ES-I3 (cell line): ENCODE results near the gene THSD7A.

Experiments
- H3K36me3 ChIP-seq: 2 replicates; pipeline ENCODE4 v1.6.1; 2013; ENCODE audit warnings: mild to moderate bottlenecking, low read length, control low read depth, moderate library complexity; ENCODE audit not compliant: insufficient read depth
- H3K4me1 ChIP-seq: 2 replicates; pipeline ENCODE4 v1.6.1; 2013; ENCODE audit warnings: mild to moderate bottlenecking, control low read depth, low read length; ENCODE audit not compliant: insufficient read depth
- H3K9ac ChIP-seq: 2 replicates; pipeline ENCODE4 v1.6.1; 2013; ENCODE audit warnings: low read depth, mild to moderate bottlenecking, low read length, moderate library complexity
- H3K9me3 ChIP-seq: 2 replicates; pipeline ENCODE4 v1.6.1; 2013; ENCODE audit warnings: mild to moderate bottlenecking, low read length, moderate library complexity; ENCODE audit not compliant: control insufficient read depth, insufficient read depth

The THSD7A gene

DNA sequence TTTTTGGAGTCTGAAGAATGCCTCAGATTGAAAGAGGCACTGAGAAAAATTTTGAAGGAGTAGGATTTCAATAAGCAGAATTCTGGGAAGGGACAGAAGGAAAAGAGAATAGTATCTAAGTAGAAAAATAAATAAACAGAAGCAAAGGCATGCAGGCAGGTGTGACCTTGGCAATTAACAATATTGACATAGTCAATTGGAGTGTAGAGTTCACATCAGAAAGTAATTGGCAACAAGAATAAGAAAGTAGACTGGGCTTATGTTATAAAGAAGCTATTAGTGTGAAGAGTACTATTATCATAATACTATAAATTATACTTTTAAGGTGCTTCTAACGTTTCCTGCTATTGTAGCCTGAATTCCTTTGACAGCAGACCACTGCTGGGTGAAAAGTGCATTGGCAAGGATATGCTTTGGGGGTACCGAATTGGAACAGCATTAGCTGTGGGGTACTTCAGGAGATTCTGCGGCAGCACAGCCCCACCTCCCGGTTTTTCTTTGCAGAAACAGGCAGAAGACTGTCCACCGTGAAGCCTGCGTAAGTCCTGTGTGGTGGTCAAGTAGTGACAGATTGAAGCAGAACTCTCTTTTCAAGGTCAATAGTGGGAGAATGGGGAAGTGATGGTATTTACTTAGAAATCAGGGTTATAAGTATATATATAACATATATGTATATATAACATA, 357.0 kb downstream of the THSD7A start:
- Histone ChIP-seq H3K4me1 (no peaks in the 10 kb centered on the region), H3K36me3 (no peaks in the 10 kb centered on the region), H3K9me3 (no peaks in the 10 kb centered on the region), H3K9ac (no peak overlapping the region)

- no peaks in the 10 kb centered on the region for H3K36me3 ChIP-seq
Measured at GRCh38 chr7:11473807-11474424, 358.1 kb downstream of the THSD7A start.

GRCh38 chr7:11473220-11473619, 358.8 kb downstream of the THSD7A start:
- Histone ChIP-seq H3K4me1 (no peaks in the 10 kb centered on the region), H3K9me3 (no peaks in the 10 kb centered on the region), H3K9ac (no peak overlapping the region), H3K36me3 (no peaks in the 10 kb centered on the region)

More at GRCh38 chr7:11473807-11474424, 358.1 kb downstream of the THSD7A start:
- Histone ChIP-seq H3K9ac (no peak overlapping the region), H3K4me1 (no peaks in the 10 kb centered on the region), H3K9me3 (no peaks in the 10 kb centered on the region)

GRCh38 chr7:11472646-11473045, 359.4 kb downstream of the THSD7A start:
- no peaks in the 10 kb centered on the region for H3K9me3 ChIP-seq
- H3K36me3 ChIP-seq, result no peaks in the 10 kb centered on the region
- H3K4me1 ChIP-seq, result no peaks in the 10 kb centered on the region
- no peak overlapping the region for H3K9ac ChIP-seq

DNA sequence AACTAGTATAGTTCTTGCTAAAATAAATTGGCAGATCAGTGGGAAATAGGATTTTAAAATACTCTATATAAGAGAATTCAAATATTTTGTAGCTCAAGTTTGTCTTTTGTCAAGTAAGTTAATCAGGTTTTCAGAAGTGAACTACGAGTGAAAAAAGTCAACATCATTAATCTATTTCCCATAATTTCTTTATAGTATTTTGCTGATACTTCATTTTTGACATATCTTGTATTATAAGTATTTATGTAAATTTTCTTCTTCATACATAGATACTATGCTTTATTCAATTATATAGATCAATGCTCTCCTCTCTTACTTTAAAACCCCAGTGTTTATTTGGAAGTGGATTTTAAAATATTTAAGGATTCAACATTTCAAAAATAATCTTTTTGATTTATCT, 360.7 kb downstream of the THSD7A start:
- H3K9me3 ChIP-seq, result no peaks in the 10 kb centered on the region
- no peaks in the 10 kb centered on the region for H3K4me1 ChIP-seq
- no peaks in the 10 kb centered on the region for H3K36me3 ChIP-seq
- H3K9ac ChIP-seq, result no peak overlapping the region

DNA sequence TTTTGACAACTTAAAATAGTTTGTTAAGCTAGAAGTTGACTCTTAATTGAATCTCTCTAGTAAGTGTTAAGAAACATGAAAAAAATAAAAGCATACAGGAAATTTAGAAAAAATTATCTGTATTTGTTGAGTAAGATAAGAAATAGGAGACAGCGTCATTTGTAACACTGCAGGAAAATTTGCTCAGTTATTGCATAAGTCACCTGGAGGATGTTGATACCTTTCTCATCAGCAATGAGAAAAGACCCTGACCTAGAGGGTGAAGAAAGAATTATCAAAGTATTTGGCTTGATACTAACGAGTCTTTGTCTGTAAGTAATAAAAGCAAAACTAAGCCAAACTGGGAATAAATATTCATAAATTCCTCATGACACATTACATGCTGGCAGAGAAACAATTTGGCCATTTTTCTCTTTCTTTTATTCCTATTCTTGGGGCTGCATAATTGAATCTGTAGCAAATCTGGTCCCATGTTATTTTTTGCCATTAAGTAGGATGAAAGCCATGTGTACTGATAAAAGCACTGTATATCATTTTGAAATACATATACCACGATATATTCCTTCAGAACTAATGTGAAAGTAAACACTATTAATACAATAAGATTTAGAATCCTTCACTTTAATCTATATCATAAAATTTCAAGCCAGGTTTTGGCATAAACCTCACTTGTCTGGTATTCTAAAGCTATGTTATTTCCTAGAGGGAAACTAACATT, 362.8 kb downstream of the THSD7A start:
- Histone ChIP-seq H3K36me3 (no peaks in the 10 kb centered on the region), H3K9me3 (no peaks in the 10 kb centered on the region), H3K9ac (no peak overlapping the region), H3K4me1 (no peaks in the 10 kb centered on the region)

DNA sequence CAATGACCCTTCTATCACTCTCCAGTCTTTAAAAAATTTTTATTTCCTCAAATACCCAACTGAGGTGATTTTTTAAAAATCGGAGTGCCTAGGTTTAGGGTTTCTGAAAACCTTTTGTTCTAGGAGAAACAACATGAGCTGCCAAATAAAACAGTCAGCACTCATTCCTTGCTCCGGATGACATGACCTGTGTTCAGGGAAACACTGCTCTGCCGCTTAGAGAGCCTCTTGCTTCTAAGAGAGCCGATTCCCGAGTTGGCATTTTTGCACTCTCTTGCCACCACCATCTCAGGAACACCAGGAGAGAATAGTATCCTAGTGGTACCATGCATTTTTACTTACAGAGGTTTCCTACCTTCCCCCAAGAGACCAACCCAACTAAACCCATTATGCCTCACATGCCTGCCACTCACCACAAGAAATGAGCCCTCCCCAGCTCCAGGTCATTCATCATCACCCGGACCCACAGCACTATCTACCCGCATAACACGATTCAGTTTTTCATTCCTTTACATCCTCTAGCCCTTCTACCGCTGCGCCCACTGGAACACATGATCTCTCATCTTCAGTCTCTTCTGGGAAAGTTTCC, 365.4 kb downstream of the THSD7A start:
- Histone ChIP-seq H3K9ac (no peak overlapping the region), H3K9me3 (no peaks in the 10 kb centered on the region), H3K36me3 (no peaks in the 10 kb centered on the region), H3K4me1 (no peaks in the 10 kb centered on the region)

DNA sequence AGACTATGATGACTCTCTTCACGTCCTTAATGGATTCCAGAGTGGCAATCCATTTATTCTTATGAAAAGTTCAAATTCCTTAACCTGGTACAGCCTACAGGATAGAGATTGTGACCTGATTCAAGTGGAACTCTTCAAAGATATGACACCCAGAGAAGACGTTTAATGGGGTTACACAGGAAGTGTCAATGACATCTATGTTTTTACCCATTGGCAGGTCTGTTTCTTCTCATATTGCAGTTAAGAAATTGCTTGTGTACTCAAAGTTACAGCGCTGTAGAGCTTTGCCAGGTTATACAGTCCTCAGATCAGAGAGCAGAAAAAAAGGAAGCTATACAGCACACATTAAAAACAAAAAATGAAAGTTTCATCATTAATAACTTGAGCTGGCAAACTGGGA, 367.4 kb downstream of the THSD7A start:
- H3K36me3 ChIP-seq, result no peaks in the 10 kb centered on the region
- H3K9me3 ChIP-seq, result no peaks in the 10 kb centered on the region
- H3K9ac ChIP-seq, result no peak overlapping the region
- H3K4me1 ChIP-seq, result no peaks in the 10 kb centered on the region

DNA sequence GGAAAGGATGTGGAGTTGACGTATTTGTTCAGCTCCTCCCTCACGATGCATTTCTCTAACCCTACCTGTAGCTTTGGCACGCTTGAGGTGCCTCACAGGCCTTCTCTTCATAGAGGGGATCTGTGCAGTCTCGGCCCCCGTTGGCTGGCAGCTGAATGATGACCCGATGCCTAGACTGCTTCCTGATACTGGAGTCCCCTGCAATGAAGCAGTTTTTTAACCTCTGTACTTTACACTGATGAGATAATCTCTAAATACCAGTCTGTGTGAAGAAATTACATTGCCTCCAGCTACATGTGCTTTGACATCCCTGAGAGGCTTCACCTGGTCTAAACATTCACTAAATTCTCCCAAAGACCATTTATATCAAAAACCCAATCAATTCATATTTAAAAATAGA, 370.1 kb downstream of the THSD7A start:
- no peaks in the 10 kb centered on the region for H3K4me1 ChIP-seq
- no peaks in the 10 kb centered on the region for H3K9me3 ChIP-seq
- no peaks in the 10 kb centered on the region for H3K36me3 ChIP-seq

GRCh38 chr7:11458736-11459483, 373.1 kb downstream of the THSD7A start:
- Histone ChIP-seq H3K4me1 (no peaks in the 10 kb centered on the region), H3K9me3 (no peaks in the 10 kb centered on the region), H3K36me3 (no peaks in the 10 kb centered on the region), H3K9ac (no peak overlapping the region)

More for the DNA sequence above, 370.1 kb downstream of the THSD7A start:
- H3K9ac ChIP-seq, result no peak overlapping the region

- no peaks in the 10 kb centered on the region for H3K4me1 ChIP-seq
- no peak overlapping the region for H3K9ac ChIP-seq
- no peaks in the 10 kb centered on the region for H3K36me3 ChIP-seq
- no peaks in the 10 kb centered on the region for H3K9me3 ChIP-seq
Measured at GRCh38 chr7:11457419-11457818, 374.6 kb downstream of the THSD7A start.

DNA sequence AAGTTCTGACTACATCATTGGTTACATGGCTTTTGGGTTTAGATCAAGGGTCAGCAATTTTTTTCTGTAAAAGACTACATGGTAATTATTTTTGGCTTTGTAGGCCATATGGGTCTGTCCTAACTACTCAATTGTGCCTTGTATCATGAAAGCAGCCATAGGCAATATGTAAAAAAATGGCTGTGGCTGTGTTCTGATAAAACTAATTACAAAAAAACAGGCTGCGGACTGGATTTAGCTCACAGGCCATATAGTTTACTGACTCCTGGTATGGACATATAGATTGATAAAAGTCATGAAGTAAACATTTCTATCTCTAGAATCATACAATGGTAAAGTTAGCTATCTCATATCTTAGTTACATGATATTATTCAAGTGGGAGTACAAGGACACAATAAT, 375.4 kb downstream of the THSD7A start:
- Histone ChIP-seq H3K4me1 (no peaks in the 10 kb centered on the region), H3K36me3 (no peaks in the 10 kb centered on the region), H3K9ac (no peak overlapping the region), H3K9me3 (no peaks in the 10 kb centered on the region)

DNA sequence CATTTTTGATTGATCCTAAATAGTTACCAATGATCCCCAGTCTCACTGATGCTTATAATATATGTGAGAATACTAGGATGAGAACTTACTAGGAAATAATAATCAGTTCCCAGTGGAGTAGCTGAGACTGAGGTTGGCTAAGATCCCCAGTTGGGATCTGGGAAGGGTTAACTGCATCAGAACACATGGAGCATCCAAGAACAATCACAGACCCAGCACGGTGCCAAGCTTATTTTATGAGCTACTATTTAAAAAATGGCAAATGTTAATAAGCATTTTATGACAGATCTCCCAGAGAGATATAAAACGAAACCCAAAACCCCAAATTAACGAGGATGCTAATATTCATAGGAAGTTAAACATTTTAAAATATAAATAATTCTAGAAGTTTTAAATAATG, 379.5 kb downstream of the THSD7A start:
- Histone ChIP-seq H3K9ac (no peak overlapping the region), H3K9me3 (no peaks in the 10 kb centered on the region), H3K36me3 (no peaks in the 10 kb centered on the region), H3K4me1 (no peaks in the 10 kb centered on the region)

DNA sequence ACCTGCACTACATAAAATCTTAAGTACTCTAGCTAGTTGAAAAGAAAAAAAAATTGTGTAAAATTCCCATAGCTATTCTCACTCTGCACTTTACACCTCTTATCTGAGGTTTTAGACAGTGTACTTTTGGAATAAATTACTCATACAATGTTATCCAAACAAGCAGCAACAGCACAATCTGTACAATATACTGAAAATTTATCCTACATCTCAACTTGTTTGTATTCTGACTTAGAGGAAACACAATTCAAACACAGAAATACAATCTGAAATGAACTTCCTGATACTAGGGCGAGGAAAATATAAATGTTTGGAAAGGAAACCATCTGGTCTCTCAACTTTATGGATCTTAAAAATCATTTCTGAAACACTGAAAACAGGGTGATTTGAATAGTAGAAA, 381.7 kb downstream of the THSD7A start:
- Histone ChIP-seq H3K9ac (no peak overlapping the region), H3K4me1 (no peaks in the 10 kb centered on the region), H3K36me3 (no peaks in the 10 kb centered on the region), H3K9me3 (no peaks in the 10 kb centered on the region)
